ENCODE measurements around the gene ZMIZ1. TPM values are rescaled to one million over a fixed set of nuclear protein-coding genes. Genes with fewer than 3 reads are reported as not detected.

The ZMIZ1 gene
- polyA plus RNA-seq, 1 donor from 2014 or later, result 26.8 TPM

- TF ChIP-seq TAF1 (IDR thresholded peaks at IDR 0.05; ENCODE audit: low read depth) (no peak), EZH2 (IDR thresholded peaks at IDR 0.05; ENCODE audit: borderline replicate concordance, insufficient read depth, low read length, poor library complexity, severe bottlenecking) (no peak), EP300 (conservative IDR thresholded peaks at IDR 0.05; ENCODE audit: poor library complexity, severe bottlenecking) (no peak), REST (IDR thresholded peaks at IDR 0.05; ENCODE audit: borderline replicate concordance) (no peak), SMC3 (conservative IDR thresholded peaks at IDR 0.05; ENCODE audit: poor library complexity) (no peak), POLR2AphosphoS5 (IDR thresholded peaks at IDR 0.05) (no peak), MXI1 (conservative IDR thresholded peaks at IDR 0.05; ENCODE audit: poor library complexity, severe bottlenecking) (no peak), RAD21 (conservative IDR thresholded peaks at IDR 0.05) (no peak)
- TF ChIP-seq, protein P1, sequence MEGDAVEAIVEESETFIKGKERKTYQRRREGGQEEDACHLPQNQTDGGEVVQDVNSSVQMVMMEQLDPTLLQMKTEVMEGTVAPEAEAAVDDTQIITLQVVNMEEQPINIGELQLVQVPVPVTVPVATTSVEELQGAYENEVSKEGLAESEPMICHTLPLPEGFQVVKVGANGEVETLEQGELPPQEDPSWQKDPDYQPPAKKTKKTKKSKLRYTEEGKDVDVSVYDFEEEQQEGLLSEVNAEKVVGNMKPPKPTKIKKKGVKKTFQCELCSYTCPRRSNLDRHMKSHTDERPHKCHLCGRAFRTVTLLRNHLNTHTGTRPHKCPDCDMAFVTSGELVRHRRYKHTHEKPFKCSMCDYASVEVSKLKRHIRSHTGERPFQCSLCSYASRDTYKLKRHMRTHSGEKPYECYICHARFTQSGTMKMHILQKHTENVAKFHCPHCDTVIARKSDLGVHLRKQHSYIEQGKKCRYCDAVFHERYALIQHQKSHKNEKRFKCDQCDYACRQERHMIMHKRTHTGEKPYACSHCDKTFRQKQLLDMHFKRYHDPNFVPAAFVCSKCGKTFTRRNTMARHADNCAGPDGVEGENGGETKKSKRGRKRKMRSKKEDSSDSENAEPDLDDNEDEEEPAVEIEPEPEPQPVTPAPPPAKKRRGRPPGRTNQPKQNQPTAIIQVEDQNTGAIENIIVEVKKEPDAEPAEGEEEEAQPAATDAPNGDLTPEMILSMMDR (IDR thresholded peaks at IDR 0.05; ENCODE audit: poor library complexity, severe bottlenecking), result no peak
- H3K4me3 ChIP-seq (ENCODE audit: low read length), result no peak overlapping the region
- no peak overlapping the region for H2AFZ ChIP-seq (ENCODE audit: low read depth, low read length)
- H3F3A ChIP-seq (ENCODE audit: insufficient read depth, low read length, poor library complexity, severe bottlenecking), result no peaks in the 10 kb centered on the region
- H3K9ac ChIP-seq (ENCODE audit: low read length), result no peak overlapping the region
- no peak overlapping the region for H3K4me2 ChIP-seq (ENCODE audit: low read length)
- H3K27me3 ChIP-seq (ENCODE audit: insufficient read depth, low read depth, low read length), result no peaks in the 10 kb centered on the region
- peaks cover 82% of the 10 kb centered on the region for H3K79me2 ChIP-seq (replicated peaks; ENCODE audit: insufficient read depth, low read length)
- no peaks in the 10 kb centered on the region for H3K9me2 ChIP-seq (ENCODE audit: insufficient read depth, low read length)
- H3K27ac ChIP-seq (ENCODE audit: low read length), result peak overlapping the region; percentile 63
- no peaks in the 10 kb centered on the region for H3K9me3 ChIP-seq (ENCODE audit: low read length)
- H4K20me1 ChIP-seq (ENCODE audit: insufficient read depth), result peaks cover 56% of the 10 kb centered on the region
- H3K36me3 ChIP-seq (ENCODE audit: insufficient read depth, low read length), result peaks cover 6% of the 10 kb centered on the region
Measured at GRCh38 chr10:79268161-79268601, 199.4 kb downstream of the ZMIZ1 start.

- peaks cover 56% of the 10 kb centered on the region for H4K20me1 ChIP-seq (ENCODE audit: insufficient read depth)
- H3K79me2 ChIP-seq (replicated peaks; ENCODE audit: insufficient read depth, low read length), result peaks cover 84% of the 10 kb centered on the region
- no peak overlapping the region for H3K4me2 ChIP-seq (ENCODE audit: low read length)
Measured at GRCh38 chr10:79268742-79269141, 200.0 kb downstream of the ZMIZ1 start.

More at GRCh38 chr10:79268742-79269141, 200.0 kb downstream of the ZMIZ1 start:
- no peak overlapping the region for H2AFZ ChIP-seq (ENCODE audit: low read depth, low read length)
- no peaks in the 10 kb centered on the region for H3K27me3 ChIP-seq (ENCODE audit: insufficient read depth, low read depth, low read length)
- H3K9ac ChIP-seq (ENCODE audit: low read length), result no peak overlapping the region
- no peak overlapping the region for H3K4me3 ChIP-seq (ENCODE audit: low read length)
- no peaks in the 10 kb centered on the region for H3F3A ChIP-seq (ENCODE audit: insufficient read depth, low read length, poor library complexity, severe bottlenecking)
- peaks cover 6% of the 10 kb centered on the region for H3K36me3 ChIP-seq (ENCODE audit: insufficient read depth, low read length)
- H3K27ac ChIP-seq (ENCODE audit: low read length), result peak overlapping the region; percentile 63
- H3K9me2 ChIP-seq (ENCODE audit: insufficient read depth, low read length), result no peaks in the 10 kb centered on the region
- no peaks in the 10 kb centered on the region for H3K9me3 ChIP-seq (ENCODE audit: low read length)
- no peak for TF ChIP-seq EZH2 (IDR thresholded peaks at IDR 0.05; ENCODE audit: borderline replicate concordance, insufficient read depth, low read length, poor library complexity, severe bottlenecking)
- no peak for TF ChIP-seq REST (IDR thresholded peaks at IDR 0.05; ENCODE audit: borderline replicate concordance)
- TF ChIP-seq RAD21 (conservative IDR thresholded peaks at IDR 0.05), result no peak
- no peak for TF ChIP-seq EP300 (conservative IDR thresholded peaks at IDR 0.05; ENCODE audit: poor library complexity, severe bottlenecking)
- no peak for TF ChIP-seq SMC3 (conservative IDR thresholded peaks at IDR 0.05; ENCODE audit: poor library complexity)
- TF ChIP-seq, protein P1 (IDR thresholded peaks at IDR 0.05; ENCODE audit: poor library complexity, severe bottlenecking), result no peak
- no peak for TF ChIP-seq POLR2AphosphoS5 (IDR thresholded peaks at IDR 0.05)
- no peak for TF ChIP-seq TAF1 (IDR thresholded peaks at IDR 0.05; ENCODE audit: low read depth)
- TF ChIP-seq MXI1 (conservative IDR thresholded peaks at IDR 0.05; ENCODE audit: poor library complexity, severe bottlenecking), result no peak
